ENCODE data around the gene ZNF766.
"Not testable (repeated sequence)": the region's sequence is repeated elsewhere in the genome, so short reads cannot be mapped to it uniquely, and the experiment has no call there.

- TF ChIP-seq CTCF (CRISPR knock-in tag; IDR thresholded peaks at IDR 0.05); JUNB (CRISPR knock-in tag; IDR thresholded peaks at IDR 0.05; ENCODE audit: borderline replicate concordance): not testable (repeated sequence)
These were observed 69.6 kb downstream of the ZNF766 start for GRCh38 chr19:52339022-52339421.
